ENCODE data around the gene ADARB2.
"Not testable (repeated sequence)": the region's sequence is repeated elsewhere in the genome, so short reads cannot be mapped to it uniquely, and the experiment has no call there.

The ADARB2 gene

GRCh38 chr10:1163204-1163660 is 574.1 kb downstream of the ADARB2 start:
- TF ChIP-seq CTCF (IDR thresholded peaks at IDR 0.05) (no peak), ZFX (IDR thresholded peaks at IDR 0.05; ENCODE audit: borderline replicate concordance) (no peak)
- no peak overlapping the region for H3K27ac ChIP-seq

- no peak overlapping the region for H3K27ac ChIP-seq
- TF ChIP-seq CTCF (IDR thresholded peaks at IDR 0.05) (no peak), ZFX (IDR thresholded peaks at IDR 0.05; ENCODE audit: borderline replicate concordance) (no peak)
These were observed 574.7 kb downstream of the ADARB2 start for GRCh38 chr10:1162481-1163203.

- H3K27ac ChIP-seq, result not testable (repeated sequence)
These were observed 576.0 kb downstream of the ADARB2 start for GRCh38 chr10:1161315-1161673.

- no peak overlapping the region for H3K27ac ChIP-seq
- no peak for TF ChIP-seq CTCF (IDR thresholded peaks at IDR 0.05)
- no peak for TF ChIP-seq ZFX (IDR thresholded peaks at IDR 0.05; ENCODE audit: borderline replicate concordance)
These were observed 576.6 kb downstream of the ADARB2 start for GRCh38 chr10:1160561-1161314.

GRCh38 chr10:1159131-1160061 is 577.9 kb downstream of the ADARB2 start:
- no peak overlapping the region for H3K27ac ChIP-seq
- no peak for TF ChIP-seq CTCF (IDR thresholded peaks at IDR 0.05)
- TF ChIP-seq ZFX (IDR thresholded peaks at IDR 0.05; ENCODE audit: borderline replicate concordance), result no peak

- not testable (repeated sequence) for H3K27ac ChIP-seq
These were observed 578.8 kb downstream of the ADARB2 start for GRCh38 chr10:1158536-1158935.

- no peak overlapping the region for H3K27ac ChIP-seq
- TF ChIP-seq ZFX (IDR thresholded peaks at IDR 0.05; ENCODE audit: borderline replicate concordance), result no peak
These were observed 579.3 kb downstream of the ADARB2 start for GRCh38 chr10:1158066-1158465.

GRCh38 chr10:1157615-1157933 is 579.8 kb downstream of the ADARB2 start:
- TF ChIP-seq CTCF (IDR thresholded peaks at IDR 0.05) (no peak), ZFX (IDR thresholded peaks at IDR 0.05; ENCODE audit: borderline replicate concordance) (no peak)
- no peak overlapping the region for H3K27ac ChIP-seq
